ENCODE measurements around the gene ANXA2R.

DNA sequence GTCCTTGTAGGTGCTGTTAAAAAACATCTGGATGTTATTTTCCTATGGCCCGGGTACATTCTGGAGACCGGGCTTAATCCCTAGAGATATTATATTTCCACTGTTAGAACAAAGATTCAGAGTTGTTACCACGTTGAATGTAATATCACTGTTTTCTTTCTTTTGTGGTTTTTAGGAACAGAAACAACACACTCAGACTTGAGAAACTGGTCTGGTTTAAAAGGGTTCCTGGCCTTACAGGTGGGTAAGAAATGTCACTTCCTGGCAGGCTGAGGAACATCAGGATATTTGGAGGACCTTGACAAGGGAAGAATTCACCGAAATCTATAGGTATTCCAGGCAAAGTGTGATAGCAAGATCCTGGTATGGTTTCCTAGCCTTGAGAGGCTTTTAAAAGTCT, 10.3 kb upstream of the ANXA2R start:
- TF ChIP-seq CTCF (conservative IDR thresholded peaks at IDR 0.05; ENCODE audit: low read length) (no peak), EZH2phosphoT487 (IDR thresholded peaks at IDR 0.05; ENCODE audit: borderline replicate concordance, low read depth, low read length) (no peak)
